Suprapubic skin (tissue), 4 donors: ENCODE measurements around the gene FRMD3. TPM values are rescaled to one million over a fixed set of nuclear protein-coding genes. Genes with fewer than 3 reads are reported as not detected.

Experiments
- DNase-seq, 2 donors: peaks; one replicate each; pipeline ENCODE4 v3.0.0-alpha.2; 2019; ENCODE audit warnings: low spot score in 2 of 2
- H3K27ac ChIP-seq: fragments of 200-600 bp; sonication (generic); one replicate; pipeline ENCODE4 v1.5.1; 2019
- H3K27me3 ChIP-seq: fragments of 200-600 bp; sonication (generic); one replicate; pipeline ENCODE4 v1.5.1; 2019
- H3K36me3 ChIP-seq: fragments of 200-600 bp; sonication (generic); one replicate; pipeline ENCODE4 v1.5.1; 2019
- H3K4me1 ChIP-seq: fragments of 200-600 bp; sonication (generic); one replicate; pipeline ENCODE4 v1.5.1; 2019
- H3K4me3 ChIP-seq: fragments of 200-600 bp; sonication (generic); one replicate; pipeline ENCODE4 v1.5.1; 2019; ENCODE audit warnings: mild to moderate bottlenecking
- H3K9me3 ChIP-seq: fragments of 200-600 bp; sonication (generic); one replicate; pipeline ENCODE4 v1.5.1; 2019
- CTCF ChIP-seq, 2 donors: fragments of 200-600 bp in 1 of 2; fragments of 450-650 bp in 1 of 2; sonication (generic) in 1 of 2; IDR thresholded peaks; one replicate each; pipeline ENCODE4 v1.5.1; 2016 to 2019; ENCODE audit warnings: antibody characterized with exemption in 2 of 2, mild to moderate bottlenecking in 1 of 2, moderate library complexity in 1 of 2
- EP300 ChIP-seq: sonication (generic); formaldehyde crosslinking; IDR thresholded peaks from one replicate; pipeline ENCODE4 v1.6.1; 2017; ENCODE audit warnings: antibody characterized with exemption
- POLR2A ChIP-seq, 2 donors: fragments of 450-650 bp; IDR thresholded peaks; one replicate each; pipeline ENCODE4 v1.6.1; 2017; ENCODE audit warnings: antibody characterized with exemption in 2 of 2, mild to moderate bottlenecking in 2 of 2, moderate library complexity in 2 of 2
- POLR2AphosphoS5 ChIP-seq, 3 donors: sonication (generic); formaldehyde crosslinking; IDR thresholded peaks; one replicate each; pipeline ENCODE4 v1.6.1; 2017; ENCODE audit warnings: antibody characterized with exemption in 3 of 3
- WGBS: methylation state at CpG from one replicate; pipeline ENCODE4 v1.1.5; 2018; 5-methylcytosine and 5-hydroxymethylcytosine counted together
- total RNA-seq, 4 donors: library from RNA; depleted of rRNA; stranded (reverse); fragments of >200 nt; gene quantifications; one replicate each; pipeline ENCODE4 v1.1.0, GENCODE V29; 2016

FRMD3 gene
- total RNA-seq, 4 donors from 2014 or later, result 2.8 to 7.0 (median 5.2) TPM

- Histone ChIP-seq H3K36me3 (no peaks in the 10 kb centered on the region), H3K27ac (no peak overlapping the region), H3K9me3 (no peaks in the 10 kb centered on the region), H3K27me3 (no peaks in the 10 kb centered on the region), H3K4me3 (no peak overlapping the region), H3K4me1 (no peaks in the 10 kb centered on the region)
- WGBS, result 78% methylated on average over 4 of the region's 4 CpGs
- TF ChIP-seq EP300 (no peak), POLR2A (IDR thresholded peaks at IDR 0.05) (no peak), POLR2AphosphoS5 (IDR thresholded peaks at IDR 0.05) (no peak), CTCF (IDR thresholded peaks at IDR 0.05) (no peak)
- DNase-seq, result no peak
Measured at GRCh38 chr9:83505282-83505681, 32.9 kb downstream of the FRMD3 start.

- DNase-seq, result no peak
- H3K36me3 ChIP-seq, result no peaks in the 10 kb centered on the region
- no peak overlapping the region for H3K27ac ChIP-seq
- 83% methylated on average over 6 of the region's 6 CpGs for WGBS
- H3K9me3 ChIP-seq, result no peaks in the 10 kb centered on the region
- no peak overlapping the region for H3K4me3 ChIP-seq
- H3K4me1 ChIP-seq, result no peaks in the 10 kb centered on the region
- TF ChIP-seq POLR2AphosphoS5 (IDR thresholded peaks at IDR 0.05) (no peak), CTCF (IDR thresholded peaks at IDR 0.05) (no peak), EP300 (no peak), POLR2A (IDR thresholded peaks at IDR 0.05) (no peak)
- no peaks in the 10 kb centered on the region for H3K27me3 ChIP-seq
Measured at GRCh38 chr9:83503866-83504265, 34.3 kb downstream of the FRMD3 start.

- Histone ChIP-seq H3K36me3 (no peaks in the 10 kb centered on the region), H3K4me1 (no peaks in the 10 kb centered on the region), H3K4me3 (no peak overlapping the region), H3K9me3 (no peaks in the 10 kb centered on the region), H3K27ac (no peak overlapping the region), H3K27me3 (no peaks in the 10 kb centered on the region)
- TF ChIP-seq EP300, result no peak
- TF ChIP-seq POLR2AphosphoS5 (IDR thresholded peaks at IDR 0.05), result no peak
- TF ChIP-seq CTCF (IDR thresholded peaks at IDR 0.05), result no peak
- TF ChIP-seq POLR2A (IDR thresholded peaks at IDR 0.05), result no peak
- no peak for DNase-seq
- WGBS, result 61% methylated on average over 3 of the region's 3 CpGs
Measured at GRCh38 chr9:83501565-83501964, 36.6 kb downstream of the FRMD3 start.

GRCh38 chr9:83497441-83497840, 40.8 kb downstream of the FRMD3 start:
- Histone ChIP-seq H3K27ac (no peak overlapping the region), H3K36me3 (no peaks in the 10 kb centered on the region), H3K9me3 (no peaks in the 10 kb centered on the region), H3K4me3 (no peak overlapping the region), H3K27me3 (no peaks in the 10 kb centered on the region), H3K4me1 (no peaks in the 10 kb centered on the region)
- TF ChIP-seq POLR2A (IDR thresholded peaks at IDR 0.05), result no peak
- TF ChIP-seq EP300, result no peak
- no peak for TF ChIP-seq POLR2AphosphoS5 (IDR thresholded peaks at IDR 0.05)
- no peak for TF ChIP-seq CTCF (IDR thresholded peaks at IDR 0.05)
- no peak for DNase-seq
- 92% methylated on average over 3 of the region's 3 CpGs for WGBS

- no peak for DNase-seq
- Histone ChIP-seq H3K27me3 (no peaks in the 10 kb centered on the region), H3K36me3 (no peaks in the 10 kb centered on the region), H3K4me3 (no peak overlapping the region), H3K27ac (no peak overlapping the region), H3K9me3 (no peaks in the 10 kb centered on the region), H3K4me1 (no peaks in the 10 kb centered on the region)
- 86% methylated on average over 3 of the region's 3 CpGs for whole genome bisulfite sequencing
- no peak for TF ChIP-seq CTCF (IDR thresholded peaks at IDR 0.05)
- no peak for TF ChIP-seq POLR2AphosphoS5 (IDR thresholded peaks at IDR 0.05)
- no peak for TF ChIP-seq EP300
Measured at GRCh38 chr9:83491995-83492394, 46.2 kb downstream of the FRMD3 start.
